DND-41 (cell line): ENCODE data around the gene SENP1.

Experiments
- ATAC-seq: fragments of 200-7000 bp; cut with Tn5 transposase; 3 replicates; pipeline ENCODE4 v1.9.1; 2021; ENCODE audit warnings: low read depth; ENCODE audit not compliant: insufficient read depth
- DNase-seq: peaks from one replicate; pipeline ENCODE4 v3.0.0-alpha.2; 2020
- H2AFZ ChIP-seq: 2 replicates; pipeline ENCODE4 v1.6.0; 2012; ENCODE audit warnings: low read depth, low read length
- H3K27ac ChIP-seq: 2 replicates; pipeline ENCODE4 v1.5.1; 2012; ENCODE audit warnings: low read length, inconsistent platforms
- H3K27me3 ChIP-seq: fragments of 200-600 bp; sonication (generic); 2 replicates; pipeline ENCODE4 v1.6.0; 2012; ENCODE audit warnings: low read length, mild to moderate bottlenecking, inconsistent platforms; ENCODE audit not compliant: insufficient read depth, poor library complexity
- H3K36me3 ChIP-seq: 2 replicates; pipeline ENCODE4 v1.5.1; 2012; ENCODE audit warnings: low read length, inconsistent platforms; ENCODE audit not compliant: insufficient read depth
- H3K4me1 ChIP-seq: 2 replicates; pipeline ENCODE4 v1.5.1; 2012; ENCODE audit warnings: mild to moderate bottlenecking, low read length; ENCODE audit not compliant: insufficient read depth
- H3K4me2 ChIP-seq: 2 replicates; pipeline ENCODE4 v1.6.0; 2012; ENCODE audit warnings: mild to moderate bottlenecking, moderate library complexity, low read length, inconsistent platforms; ENCODE audit not compliant: insufficient read depth
- H3K4me3 ChIP-seq, 2 experiments: fragments of 200-600 bp in 1 of 2; shearing (Covaris generic) in 1 of 2; 2 replicates each; pipeline ENCODE4 v1.5.1; 2012 to 2016; ENCODE audit warnings: inconsistent platforms in 2 of 2, low read length in 2 of 2, mild to moderate bottlenecking in 2 of 2, low read depth in 1 of 2, moderate library complexity in 1 of 2
- H3K79me2 ChIP-seq: 2 replicates; pipeline ENCODE4 v1.6.0; 2012; ENCODE audit warnings: low read length, inconsistent platforms; ENCODE audit not compliant: insufficient read depth
- H3K9ac ChIP-seq: 2 replicates; pipeline ENCODE4 v1.6.0; 2012; ENCODE audit warnings: low read depth, mild to moderate bottlenecking, inconsistent platforms, low read length, moderate library complexity
- H3K9me3 ChIP-seq: 2 replicates; pipeline ENCODE4 v1.5.1; 2012; ENCODE audit warnings: low read length, moderate library complexity, mild to moderate bottlenecking, inconsistent platforms; ENCODE audit not compliant: insufficient read depth, severe bottlenecking
- H4K20me1 ChIP-seq: 2 replicates; pipeline ENCODE4 v1.6.0; 2012; ENCODE audit warnings: low read length; ENCODE audit not compliant: insufficient read depth
- EZH2 ChIP-seq: IDR thresholded peaks from 3 replicates; pipeline ENCODE4 v1.6.1; 2012; ENCODE audit warnings: borderline replicate concordance, low read depth, mild to moderate bottlenecking, moderate library complexity, low read length, inconsistent platforms; ENCODE audit not compliant: severe bottlenecking
- TF ChIP-seq, protein P1 (sequence below): IDR thresholded peaks from 2 replicates; pipeline ENCODE4 v1.5.1; 2012; ENCODE audit warnings: borderline replicate concordance, low read length, moderate library complexity, mild to moderate bottlenecking; ENCODE audit not compliant: poor library complexity, severe bottlenecking; ENCODE audit errors: extremely low read depth

The SENP1 gene

DNA sequence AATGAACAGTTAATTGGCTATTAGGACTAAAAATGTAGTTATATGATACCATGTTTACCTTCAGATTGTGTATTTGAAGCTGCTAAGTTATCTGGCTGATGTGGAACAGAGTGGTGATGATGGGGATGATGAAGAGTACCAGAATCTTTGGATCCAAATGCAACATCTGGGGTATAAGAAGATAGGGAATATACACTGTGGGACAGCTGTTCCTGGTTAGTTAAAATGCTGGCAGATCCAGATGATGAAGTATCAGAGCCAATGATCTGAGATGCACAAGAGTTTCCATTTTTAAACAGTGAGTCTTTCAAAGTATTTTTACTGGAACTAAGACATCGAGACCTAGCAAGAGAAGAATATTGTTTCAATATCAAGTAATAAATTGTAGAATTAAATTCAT is 31.6 kb downstream of the SENP1 start:
- no peak for ATAC-seq
- Histone ChIP-seq H3K9ac (no peak overlapping the region), H3K79me2 (no peaks in the 10 kb centered on the region), H3K4me3 (no peak overlapping the region), H3K27me3 (no peaks in the 10 kb centered on the region), H3K27ac (no peak overlapping the region), H2AFZ (no peak overlapping the region), H3K9me3 (no peaks in the 10 kb centered on the region), H3K4me2 (no peak overlapping the region), H4K20me1 (no peaks in the 10 kb centered on the region), H3K36me3 (peaks cover 82% of the 10 kb centered on the region), H3K4me1 (no peaks in the 10 kb centered on the region)
- DNase-seq = no peak
- TF ChIP-seq EZH2 = no peak
- TF ChIP-seq, protein P1, sequence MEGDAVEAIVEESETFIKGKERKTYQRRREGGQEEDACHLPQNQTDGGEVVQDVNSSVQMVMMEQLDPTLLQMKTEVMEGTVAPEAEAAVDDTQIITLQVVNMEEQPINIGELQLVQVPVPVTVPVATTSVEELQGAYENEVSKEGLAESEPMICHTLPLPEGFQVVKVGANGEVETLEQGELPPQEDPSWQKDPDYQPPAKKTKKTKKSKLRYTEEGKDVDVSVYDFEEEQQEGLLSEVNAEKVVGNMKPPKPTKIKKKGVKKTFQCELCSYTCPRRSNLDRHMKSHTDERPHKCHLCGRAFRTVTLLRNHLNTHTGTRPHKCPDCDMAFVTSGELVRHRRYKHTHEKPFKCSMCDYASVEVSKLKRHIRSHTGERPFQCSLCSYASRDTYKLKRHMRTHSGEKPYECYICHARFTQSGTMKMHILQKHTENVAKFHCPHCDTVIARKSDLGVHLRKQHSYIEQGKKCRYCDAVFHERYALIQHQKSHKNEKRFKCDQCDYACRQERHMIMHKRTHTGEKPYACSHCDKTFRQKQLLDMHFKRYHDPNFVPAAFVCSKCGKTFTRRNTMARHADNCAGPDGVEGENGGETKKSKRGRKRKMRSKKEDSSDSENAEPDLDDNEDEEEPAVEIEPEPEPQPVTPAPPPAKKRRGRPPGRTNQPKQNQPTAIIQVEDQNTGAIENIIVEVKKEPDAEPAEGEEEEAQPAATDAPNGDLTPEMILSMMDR = no peak

DNA sequence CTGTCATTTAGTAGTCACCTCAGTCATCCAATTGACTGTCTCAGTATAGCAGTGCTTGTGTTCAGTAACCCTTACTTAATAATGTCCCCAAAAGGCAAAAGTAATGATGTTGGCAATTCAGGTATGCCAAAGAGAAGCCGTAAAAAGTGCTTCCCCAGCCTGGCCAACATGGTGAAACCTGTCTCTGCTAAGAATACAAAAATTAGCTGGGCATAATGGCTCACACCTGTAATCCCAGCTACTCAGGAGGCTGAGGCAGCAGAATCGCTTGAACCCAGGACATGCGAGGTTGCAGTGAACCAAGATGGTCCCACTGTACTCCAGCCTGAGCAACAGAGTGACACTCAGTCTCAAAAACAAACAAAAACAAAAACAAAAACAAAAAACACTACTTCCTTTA is 33.6 kb downstream of the SENP1 start:
- Histone ChIP-seq H3K79me2 (no peaks in the 10 kb centered on the region), H3K27me3 (no peaks in the 10 kb centered on the region), H3K9me3 (no peaks in the 10 kb centered on the region), H3K36me3 (peaks cover 81% of the 10 kb centered on the region), H3K9ac (no peak overlapping the region), H3K27ac (no peak overlapping the region), H2AFZ (no peak overlapping the region), H3K4me1 (no peaks in the 10 kb centered on the region), H3K4me3 (no peak overlapping the region), H3K4me2 (no peak overlapping the region), H4K20me1 (no peaks in the 10 kb centered on the region)
- TF ChIP-seq, protein P1 = no peak
- no peak for TF ChIP-seq EZH2
- DNase-seq = no peak
- ATAC-seq = no peak

DNA sequence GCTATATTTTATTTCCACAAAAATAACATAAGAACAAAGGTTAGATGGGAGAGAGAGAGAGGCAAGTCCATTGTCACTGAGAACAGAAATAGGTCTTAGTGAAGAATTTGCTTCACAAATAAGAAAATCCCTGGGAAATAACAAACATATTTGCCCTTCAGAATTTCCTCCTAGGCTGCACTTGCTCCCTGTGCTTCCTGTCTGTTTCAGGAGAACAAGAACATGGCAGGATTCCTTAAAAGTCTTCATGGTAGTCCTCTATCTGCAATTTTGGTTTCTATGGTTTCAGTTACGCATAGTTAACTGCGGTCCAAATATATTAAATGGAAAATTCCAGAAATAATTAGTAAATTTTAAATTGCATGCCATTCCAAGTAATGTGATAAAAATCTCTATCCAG is 34.1 kb downstream of the SENP1 start:
- no peaks in the 10 kb centered on the region for H4K20me1 ChIP-seq
- TF ChIP-seq EZH2 = no peak
- TF ChIP-seq, protein P1 = no peak
- ATAC-seq (no peak), DNase-seq (no peak)
- peaks cover 81% of the 10 kb centered on the region for H3K36me3 ChIP-seq
- H2AFZ ChIP-seq = no peak overlapping the region
- H3K4me1 ChIP-seq = no peaks in the 10 kb centered on the region
- H3K27me3 ChIP-seq = no peaks in the 10 kb centered on the region
- no peak overlapping the region for H3K4me3 ChIP-seq
- H3K27ac ChIP-seq = no peak overlapping the region
- no peaks in the 10 kb centered on the region for H3K79me2 ChIP-seq
- H3K9me3 ChIP-seq = no peaks in the 10 kb centered on the region
- H3K4me2 ChIP-seq = no peak overlapping the region
- no peak overlapping the region for H3K9ac ChIP-seq

DNA sequence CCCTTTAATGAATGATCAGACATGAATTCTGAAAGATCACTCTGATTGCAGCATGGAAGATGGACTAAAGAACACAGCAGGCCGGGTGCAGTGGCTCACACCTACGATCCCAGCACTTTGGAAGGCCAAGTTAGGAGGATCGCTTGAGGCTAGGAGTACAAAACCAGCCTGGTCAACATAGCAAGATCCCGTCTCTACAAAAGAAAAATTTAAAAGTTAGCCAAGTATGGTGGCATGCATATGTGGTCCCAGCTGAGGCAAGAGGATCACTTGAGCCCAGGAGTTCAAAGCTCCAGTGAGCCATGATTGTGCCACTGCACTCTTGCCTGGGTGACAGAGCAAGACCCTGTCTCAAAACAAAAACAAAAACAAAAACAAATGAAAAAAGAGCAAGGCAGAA is 35.1 kb downstream of the SENP1 start:
- ATAC-seq = no peak
- Histone ChIP-seq H2AFZ (no peak overlapping the region), H3K9me3 (no peaks in the 10 kb centered on the region), H3K4me1 (no peaks in the 10 kb centered on the region), H3K4me3 (no peak overlapping the region), H3K4me2 (no peak overlapping the region), H4K20me1 (no peaks in the 10 kb centered on the region), H3K27ac (no peak overlapping the region), H3K27me3 (no peaks in the 10 kb centered on the region), H3K36me3 (peaks cover 88% of the 10 kb centered on the region), H3K79me2 (no peaks in the 10 kb centered on the region), H3K9ac (no peak overlapping the region)
- DNase-seq = no peak
- no peak for TF ChIP-seq EZH2
